GF-D8 (cell line): ENCODE data around the gene FDCSP.
"Not testable (repeated sequence)": the region's sequence is repeated elsewhere in the genome, so short reads cannot be mapped to it uniquely, and the experiment has no call there.

ENCODE experiments used
- DNase-seq: peaks from one replicate; lab custom pipeline; 2025; lab: John Stamatoyannopoulos, UW

The FDCSP gene

DNA sequence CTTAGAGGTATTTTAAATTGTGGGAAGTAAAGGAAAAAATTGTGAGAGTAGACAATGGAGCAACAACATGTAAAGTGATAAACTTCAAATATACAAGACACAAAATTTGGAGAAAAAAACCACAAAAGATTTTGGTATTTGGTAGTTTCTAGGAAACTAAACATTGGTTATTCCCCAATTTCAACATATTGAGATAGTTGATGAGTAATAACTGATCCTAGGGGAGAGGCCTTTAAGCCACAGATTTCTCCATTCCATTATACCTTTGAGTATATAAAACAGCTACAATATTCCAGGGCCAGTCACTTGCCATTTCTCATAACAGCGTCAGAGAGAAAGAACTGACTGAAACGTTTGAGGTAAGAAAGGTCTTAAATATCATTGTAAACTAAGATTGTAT is at the start of gene FDCSP:
Gene FDCSP (plus strand): TSS at position 301 of the 400 bp plus-strand sequence. CDS start 5,071 bp downstream, outside the sequence.
- no peak for DNase-seq

DNA sequence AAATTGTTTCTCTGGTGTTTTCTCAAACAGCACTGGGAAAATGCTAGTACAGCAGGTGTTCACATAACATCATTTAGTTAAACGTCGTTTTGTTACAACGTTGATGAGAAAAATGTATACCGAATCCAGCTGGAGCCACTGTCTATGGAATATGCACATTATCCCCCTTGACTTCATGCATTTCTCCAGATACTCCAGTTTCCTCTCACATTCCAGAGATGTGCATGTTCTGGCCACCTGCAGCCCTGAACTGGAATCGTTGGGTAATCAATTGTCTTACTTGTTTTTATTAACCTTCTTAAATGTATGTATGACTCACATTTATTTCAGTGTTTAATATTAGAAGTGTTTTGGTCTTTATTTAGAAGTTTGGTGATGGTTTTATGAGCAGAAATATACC is 48.8 kb upstream of the FDCSP start:
- DNase-seq = no peak

- no peak for DNase-seq
These were observed 47.8 kb upstream of the FDCSP start for GRCh38 chr4:70178075-70178660.

- DNase-seq = no peak
These were observed 46.1 kb upstream of the FDCSP start for GRCh38 chr4:70179811-70180210.

DNA sequence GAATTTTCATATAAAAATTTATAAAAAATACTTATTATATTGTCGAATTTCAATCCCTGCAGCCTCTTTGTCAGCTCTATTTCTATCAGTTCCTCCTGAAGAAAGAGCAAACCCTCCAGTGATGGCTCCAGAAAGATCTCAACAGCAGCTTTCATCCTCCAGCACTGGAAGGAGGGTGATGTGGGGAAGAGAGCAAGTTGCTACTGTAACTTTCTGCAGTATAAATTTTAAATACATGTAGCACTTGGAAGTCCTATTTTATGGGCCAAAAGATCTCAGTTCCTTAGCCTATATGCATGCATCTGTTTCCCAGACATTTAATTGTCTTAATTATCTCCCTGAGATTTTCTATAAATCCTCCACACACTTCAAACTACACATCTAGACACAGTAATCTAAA is 44.1 kb upstream of the FDCSP start:
- no peak for DNase-seq

DNA sequence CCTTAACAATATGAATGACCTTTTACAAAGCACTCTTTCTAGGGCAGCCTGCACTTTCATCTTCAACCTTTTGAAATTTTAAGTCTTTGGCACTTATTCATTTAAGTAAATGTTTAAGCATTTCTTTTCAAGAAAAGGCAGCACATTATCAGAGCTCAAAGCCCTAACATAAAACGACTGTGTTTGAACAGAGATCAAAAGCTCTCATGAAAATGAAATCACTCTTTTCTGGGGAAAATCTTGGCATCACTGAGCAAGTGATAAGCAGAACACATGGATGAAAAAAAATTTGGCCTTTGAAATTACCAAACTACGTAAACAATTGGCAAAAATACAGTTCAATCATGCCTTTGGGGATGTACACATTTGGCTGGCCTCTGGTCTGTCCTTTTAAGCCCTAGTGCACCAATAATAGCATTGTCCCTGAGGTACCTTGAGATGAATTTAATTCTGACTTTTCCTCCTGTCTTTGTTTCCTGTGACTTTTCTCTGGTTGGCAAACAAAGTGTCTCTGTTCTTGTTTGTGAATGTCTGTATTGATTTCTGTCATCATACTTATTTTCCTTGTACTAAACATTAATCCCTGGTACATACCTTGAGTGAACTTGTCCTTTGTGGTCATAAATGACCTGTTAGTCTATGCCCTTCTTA is 43.3 kb upstream of the FDCSP start:
- no peak for DNase-seq

DNA sequence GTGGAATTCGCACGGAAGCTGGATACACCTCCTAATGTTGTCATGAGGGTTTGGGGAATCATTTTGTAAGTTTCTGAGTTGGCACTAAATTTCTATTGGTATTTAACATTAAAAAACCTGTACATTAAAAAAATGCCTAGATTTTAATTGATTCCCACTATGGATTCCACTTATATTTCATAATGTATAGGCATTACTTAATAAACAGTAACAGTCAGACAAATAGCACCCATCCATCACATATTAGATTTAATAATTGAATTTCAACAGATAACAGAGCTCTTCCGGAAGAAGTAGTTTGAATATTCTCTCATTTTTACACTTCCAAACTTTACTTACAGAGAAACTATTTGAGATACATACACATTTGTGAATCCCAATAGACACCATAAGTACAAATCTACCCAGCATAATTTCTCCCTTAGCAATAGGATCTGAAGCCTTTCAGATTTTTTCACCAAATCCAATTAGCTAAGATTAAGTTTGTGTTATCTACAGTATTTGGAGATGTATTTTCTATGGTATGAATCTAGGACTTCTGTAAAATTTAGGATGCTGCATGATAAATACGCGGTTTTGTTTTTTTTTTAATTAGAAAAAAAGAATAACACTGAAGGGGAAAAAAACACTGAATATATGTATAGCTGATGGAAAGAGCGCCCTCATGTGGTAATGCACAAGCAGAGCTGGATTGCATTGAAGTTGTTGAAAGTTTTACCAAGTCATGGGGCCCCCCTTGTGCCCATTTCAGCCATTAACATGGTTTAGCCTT is 42.6 kb upstream of the FDCSP start:
- no peak for DNase-seq

GRCh38 chr4:70183940-70184246 is 42.0 kb upstream of the FDCSP start:
- no peak for DNase-seq

DNA sequence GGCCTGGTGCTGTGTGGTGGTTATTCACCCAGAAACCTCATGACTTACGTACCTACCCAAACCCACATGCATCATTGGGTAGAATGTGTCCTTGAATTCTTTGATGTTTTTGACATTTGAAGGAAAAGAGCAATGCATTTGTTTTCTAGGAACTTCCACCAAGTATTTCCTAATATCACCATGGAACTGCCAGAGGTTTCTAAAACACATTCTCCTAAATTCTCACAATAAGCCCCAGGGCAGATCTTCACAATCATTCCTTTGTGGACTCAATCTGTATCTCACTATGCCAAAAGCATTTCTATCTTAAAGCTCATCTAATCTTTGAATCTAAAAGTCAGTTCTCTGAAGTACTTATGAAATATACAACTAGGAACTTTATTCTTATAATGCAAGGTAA is 38.7 kb upstream of the FDCSP start:
- no peak for DNase-seq

DNA sequence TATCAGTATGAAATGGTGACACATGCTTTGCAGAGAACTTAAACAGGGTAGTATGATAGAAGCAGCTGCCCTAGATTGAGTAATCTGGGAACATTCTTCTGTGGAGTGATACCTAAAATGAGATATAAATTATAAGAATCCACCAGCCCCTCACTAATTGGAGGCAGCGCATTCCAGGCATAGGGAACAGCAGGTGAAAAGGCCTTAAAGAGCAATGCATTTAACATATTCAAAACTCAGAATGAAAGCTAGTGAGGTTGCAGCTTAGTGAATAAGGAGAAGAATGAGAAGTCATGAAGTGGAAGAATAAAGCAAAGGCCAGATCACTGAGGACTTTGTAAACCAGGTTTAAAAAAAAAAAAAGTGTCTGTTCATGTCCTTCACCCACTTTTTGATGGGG is 35.3 kb upstream of the FDCSP start:
- no peak for DNase-seq

DNA sequence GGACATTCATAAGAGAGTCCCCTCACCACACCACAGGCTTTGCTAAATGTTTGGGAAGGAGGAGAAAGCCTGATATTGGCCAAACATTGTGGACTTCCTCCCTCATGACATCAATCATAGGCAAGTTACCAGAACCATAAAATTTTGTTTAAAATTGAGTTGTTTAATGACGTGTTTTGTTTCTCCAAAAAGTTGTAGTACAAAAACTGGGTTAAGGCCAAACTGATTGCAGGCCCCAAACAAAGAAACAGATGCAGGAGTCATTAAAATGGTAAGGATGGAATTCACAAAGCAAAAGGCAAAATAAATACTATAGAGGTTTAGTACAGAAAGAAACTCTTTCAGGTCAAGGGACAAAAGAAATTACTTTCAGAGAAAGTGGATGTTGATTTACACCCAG is 34.3 kb upstream of the FDCSP start:
- no peak for DNase-seq

- DNase-seq = no peak
These were observed 33.0 kb upstream of the FDCSP start for GRCh38 chr4:70192895-70193294.

DNA sequence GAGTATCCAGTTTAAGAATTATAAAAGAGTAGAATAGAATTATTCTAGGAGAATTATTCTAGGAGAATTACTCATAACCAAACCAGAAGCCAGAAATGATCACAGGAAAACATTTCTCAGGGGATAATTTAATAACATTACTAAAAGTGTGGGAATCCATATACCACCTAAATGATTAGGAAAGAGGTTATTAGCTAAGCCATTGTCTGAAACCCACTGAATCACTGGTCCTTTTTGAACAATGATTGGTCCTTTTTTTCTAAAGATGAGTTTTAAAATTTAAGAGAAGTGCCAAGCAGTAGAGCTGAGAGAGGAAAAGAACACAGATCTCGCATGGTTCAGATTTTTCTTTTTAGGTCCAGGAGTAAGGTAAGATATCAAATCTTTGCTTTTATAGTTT is 30.5 kb upstream of the FDCSP start, which contains the start of gene ODAM:
Gene ODAM (plus strand): TSS at position 301 of the 400 bp plus-strand sequence. CDS start 819 bp downstream, outside the sequence.
- no peak for DNase-seq

DNA sequence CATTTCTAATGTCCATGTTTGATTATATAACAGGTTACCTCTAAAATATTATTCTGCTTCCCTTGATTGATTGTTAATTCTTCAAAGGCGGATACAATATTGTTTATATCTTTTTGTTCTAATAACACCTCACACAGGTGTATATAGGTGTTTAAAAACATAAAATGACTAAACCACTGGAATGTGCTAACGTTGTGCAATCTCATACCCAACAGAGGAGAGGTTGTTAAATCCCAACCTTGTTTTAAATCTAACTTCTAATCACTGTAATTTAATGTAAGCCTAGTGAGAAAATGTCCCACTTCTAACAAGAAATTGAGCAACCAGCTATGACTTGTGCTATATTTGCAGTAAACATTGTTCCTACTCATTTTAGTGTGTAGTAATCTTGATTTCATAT is 29.1 kb upstream of the FDCSP start:
- no peak for DNase-seq

DNA sequence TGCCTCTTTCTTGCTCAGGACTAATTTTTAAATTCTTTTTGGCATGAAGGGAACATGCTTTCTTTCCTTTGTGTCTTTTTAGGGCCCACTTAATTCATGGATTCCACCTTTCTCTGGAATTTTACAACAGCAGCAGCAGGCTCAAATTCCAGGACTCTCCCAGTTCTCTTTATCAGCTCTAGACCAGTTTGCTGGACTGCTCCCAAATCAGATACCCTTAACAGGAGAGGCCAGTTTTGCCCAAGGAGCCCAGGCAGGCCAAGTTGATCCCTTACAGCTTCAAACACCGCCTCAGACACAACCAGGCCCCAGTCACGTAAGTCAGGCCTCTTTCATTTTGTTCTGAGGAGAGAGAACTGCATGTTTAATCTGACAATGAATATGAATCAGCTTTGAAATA is 28.1 kb upstream of the FDCSP start:
- no peak for DNase-seq

DNA sequence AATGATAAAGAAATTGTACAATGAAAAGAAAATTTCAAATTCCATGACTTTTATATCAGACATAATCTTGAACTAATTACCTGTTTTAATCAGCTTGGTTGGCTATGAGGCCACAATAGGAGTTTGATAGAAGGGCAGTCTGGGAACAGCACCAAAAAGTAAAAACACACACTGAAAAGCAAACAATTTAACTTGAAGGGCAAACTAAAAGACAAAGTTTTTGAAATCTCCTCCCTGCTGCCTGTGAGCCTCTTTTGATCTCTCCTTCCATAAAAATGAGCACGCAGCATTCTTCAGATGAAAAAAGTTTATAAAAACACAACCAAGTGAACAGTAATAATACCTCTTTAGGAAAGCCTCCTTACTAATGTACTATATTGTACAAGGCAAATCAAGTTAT is 22.3 kb upstream of the FDCSP start:
- no peak for DNase-seq

- not testable (repeated sequence) for DNase-seq
These were observed 13.2 kb upstream of the FDCSP start for GRCh38 chr4:70212752-70213151.

DNA sequence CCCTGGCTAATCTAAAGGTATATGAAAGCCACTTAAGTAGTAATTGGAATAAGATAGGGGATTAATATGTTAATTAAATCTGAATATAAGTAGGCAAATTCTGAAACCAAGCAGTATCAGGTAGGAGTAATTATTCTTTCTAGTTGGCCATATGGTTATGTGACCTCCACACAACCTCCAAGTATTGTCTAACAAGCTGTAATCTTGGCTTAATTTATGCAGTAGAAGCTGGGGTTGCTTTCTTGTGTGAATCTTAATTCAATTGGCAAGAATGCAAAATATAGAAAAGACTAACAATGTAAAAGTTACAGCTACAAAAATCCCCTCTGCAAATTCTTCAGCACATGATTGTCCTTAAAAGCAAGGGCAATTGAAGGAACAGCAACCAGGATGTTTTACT is 9.8 kb upstream of the FDCSP start:
- DNase-seq = not testable (repeated sequence)

DNA sequence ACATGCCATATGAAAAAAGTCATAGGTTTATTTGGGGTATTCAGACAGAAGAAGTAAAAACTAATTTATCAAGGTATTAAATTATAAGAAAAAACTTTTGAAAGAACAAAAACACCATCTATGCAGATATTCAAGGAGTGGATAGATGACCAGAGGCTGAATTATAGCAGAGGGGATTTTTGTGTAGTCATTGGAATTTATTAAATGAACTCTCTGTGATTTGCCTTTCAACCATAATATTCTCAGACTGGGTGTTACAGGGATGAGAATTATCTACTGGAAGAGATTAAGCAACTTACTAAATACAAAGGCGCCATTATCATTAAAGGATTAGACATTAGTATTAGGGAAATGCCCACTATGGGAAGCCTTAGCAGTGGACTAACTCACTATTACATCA is 9.4 kb upstream of the FDCSP start:
- not testable (repeated sequence) for DNase-seq

- DNase-seq = not testable (repeated sequence)
These were observed 4.5 kb upstream of the FDCSP start for GRCh38 chr4:70221389-70221788.

GRCh38 chr4:70221818-70222217 is 4.1 kb upstream of the FDCSP start:
- not testable (repeated sequence) for DNase-seq

- DNase-seq = no peak
These were observed 10.2 kb downstream of the FDCSP start for GRCh38 chr4:70236125-70236524.

GRCh38 chr4:70239131-70239883 is 13.4 kb downstream of the FDCSP start:
- no peak for DNase-seq
